OCI-LY3 (cell line): Measurements from ENCODE around the gene PARP1.

ENCODE experiments used
- EZH2phosphoT487 ChIP-seq: fragments of 200-600 bp; shearing (Covaris generic); IDR thresholded peaks from 2 replicates; pipeline ENCODE4 v1.6.1; 2018; ENCODE audit warnings: antibody characterized with exemption, mixed run types, low read depth
- TF ChIP-seq, protein P1 (sequence below): fragments of 200-600, 300-600 bp; sonication (generic); IDR thresholded peaks from 2 replicates; pipeline ENCODE4 v1.5.1; 2014; ENCODE audit warnings: antibody characterized with exemption, low read length, low read depth

DNA sequence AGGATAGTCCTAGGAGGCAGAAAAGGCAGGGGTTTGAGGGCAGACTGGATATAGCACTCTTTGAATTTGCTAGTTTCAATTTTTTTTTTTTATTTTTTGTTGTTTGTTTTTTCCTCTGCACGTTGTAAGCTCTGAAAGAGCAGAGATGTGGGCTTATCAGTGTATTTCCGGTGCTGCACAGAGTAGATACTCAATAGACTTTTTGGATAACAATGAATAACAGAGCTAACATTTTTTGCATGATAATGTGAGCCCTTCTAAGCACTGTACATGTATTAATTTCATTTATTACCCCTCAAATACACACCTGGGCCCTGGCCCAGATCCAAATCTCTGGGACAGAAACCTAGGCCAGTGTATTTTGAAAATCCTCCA is 17.1 kb upstream of the PARP1 start:
- TF ChIP-seq, protein P1, sequence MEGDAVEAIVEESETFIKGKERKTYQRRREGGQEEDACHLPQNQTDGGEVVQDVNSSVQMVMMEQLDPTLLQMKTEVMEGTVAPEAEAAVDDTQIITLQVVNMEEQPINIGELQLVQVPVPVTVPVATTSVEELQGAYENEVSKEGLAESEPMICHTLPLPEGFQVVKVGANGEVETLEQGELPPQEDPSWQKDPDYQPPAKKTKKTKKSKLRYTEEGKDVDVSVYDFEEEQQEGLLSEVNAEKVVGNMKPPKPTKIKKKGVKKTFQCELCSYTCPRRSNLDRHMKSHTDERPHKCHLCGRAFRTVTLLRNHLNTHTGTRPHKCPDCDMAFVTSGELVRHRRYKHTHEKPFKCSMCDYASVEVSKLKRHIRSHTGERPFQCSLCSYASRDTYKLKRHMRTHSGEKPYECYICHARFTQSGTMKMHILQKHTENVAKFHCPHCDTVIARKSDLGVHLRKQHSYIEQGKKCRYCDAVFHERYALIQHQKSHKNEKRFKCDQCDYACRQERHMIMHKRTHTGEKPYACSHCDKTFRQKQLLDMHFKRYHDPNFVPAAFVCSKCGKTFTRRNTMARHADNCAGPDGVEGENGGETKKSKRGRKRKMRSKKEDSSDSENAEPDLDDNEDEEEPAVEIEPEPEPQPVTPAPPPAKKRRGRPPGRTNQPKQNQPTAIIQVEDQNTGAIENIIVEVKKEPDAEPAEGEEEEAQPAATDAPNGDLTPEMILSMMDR = no peak
- no peak for TF ChIP-seq EZH2phosphoT487
